ENCODE results near the gene TVP23C.

TVP23C gene

DNA sequence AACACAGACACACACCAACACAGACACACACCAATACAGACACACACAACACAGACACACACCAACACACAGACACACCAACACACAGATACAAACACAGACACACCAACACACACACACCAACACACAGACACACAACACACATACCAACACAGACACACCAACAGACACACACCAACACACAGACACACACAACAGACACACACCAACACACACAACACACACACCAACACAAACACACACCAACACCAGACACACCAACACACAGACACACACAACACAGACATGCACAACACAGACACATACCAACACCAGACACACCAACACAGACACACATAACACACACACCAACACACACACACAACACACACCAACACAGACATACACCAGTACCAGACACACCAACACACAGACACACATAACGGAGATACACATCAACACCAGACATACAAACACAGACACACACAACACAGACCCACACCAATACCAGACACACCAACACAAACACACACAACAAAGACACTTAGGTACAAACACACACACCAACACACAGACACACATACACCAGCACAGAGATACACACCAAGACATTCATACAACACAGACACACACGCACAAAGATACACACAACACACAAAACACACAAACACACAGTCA lies 98.1 kb downstream of the TVP23C start:
- Histone ChIP-seq H2BK120ac (ENCODE audit: low read depth, low read length) (no peak overlapping the region), H3K23ac (ENCODE audit: low read length in 2 of 2) (no peak overlapping the region), H3K27me3 (ENCODE audit: control insufficient read depth in 1 of 2, insufficient read depth in 1 of 2, low read length in 2 of 2) (no peaks in the 10 kb centered on the region), H2BK12ac (ENCODE audit: low read length in 2 of 2) (peak overlapping the region; percentile 29 to 33), H3K4me1 (ENCODE audit: control insufficient read depth, insufficient read depth, low read depth, low read length) (peaks cover 30% of the 10 kb centered on the region), H3K4ac (ENCODE audit: low read depth in 1 of 2, low read length in 2 of 2) (no peak overlapping the region), H3K36me3 (ENCODE audit: control insufficient read depth in 1 of 2, insufficient read depth in 2 of 2, low read depth in 1 of 2, low read length in 2 of 2) (no peaks in the 10 kb centered on the region), H3K9me3 (ENCODE audit: control insufficient read depth, low read length) (no peaks in the 10 kb centered on the region), H3K79me1 (replicated peaks; ENCODE audit: low read length, poor library complexity, severe bottlenecking) (no peaks in the 10 kb centered on the region), H2BK5ac (ENCODE audit: low read depth, low read length, poor library complexity, severe bottlenecking) (no peak overlapping the region), H3K9ac (ENCODE audit: low read length) (no peak overlapping the region), H3K4me2 (ENCODE audit: low read length, poor library complexity, severe bottlenecking) (no peak overlapping the region), H3K27ac (ENCODE audit: low read length, poor library complexity, severe bottlenecking) (no peak overlapping the region), H2AFZ (ENCODE audit: low read depth, low read length) (no peak overlapping the region), H4K91ac (ENCODE audit: low read length) (peak overlapping the region; percentile 23), H3K14ac (ENCODE audit: low read length in 2 of 2) (peak overlapping the region in 1 of 2 experiments; percentile 29), H2BK15ac (ENCODE audit: low read depth, poor library complexity, severe bottlenecking) (no peak overlapping the region), H3K18ac (ENCODE audit: low read depth in 1 of 2, low read length in 2 of 2) (peak overlapping the region in 1 of 2 experiments; percentile 2), H2AK5ac (ENCODE audit: low read length, severe bottlenecking) (no peak overlapping the region), H3K4me3 (ENCODE audit: insufficient read depth in 1 of 2, low read depth in 1 of 2, low read length in 2 of 2) (no peak overlapping the region), H4K8ac (ENCODE audit: low read length) (no peak overlapping the region)
- WGBS = 90% methylated on average over 2 of the region's 2 CpGs
- DNase-seq = no peak

DNA sequence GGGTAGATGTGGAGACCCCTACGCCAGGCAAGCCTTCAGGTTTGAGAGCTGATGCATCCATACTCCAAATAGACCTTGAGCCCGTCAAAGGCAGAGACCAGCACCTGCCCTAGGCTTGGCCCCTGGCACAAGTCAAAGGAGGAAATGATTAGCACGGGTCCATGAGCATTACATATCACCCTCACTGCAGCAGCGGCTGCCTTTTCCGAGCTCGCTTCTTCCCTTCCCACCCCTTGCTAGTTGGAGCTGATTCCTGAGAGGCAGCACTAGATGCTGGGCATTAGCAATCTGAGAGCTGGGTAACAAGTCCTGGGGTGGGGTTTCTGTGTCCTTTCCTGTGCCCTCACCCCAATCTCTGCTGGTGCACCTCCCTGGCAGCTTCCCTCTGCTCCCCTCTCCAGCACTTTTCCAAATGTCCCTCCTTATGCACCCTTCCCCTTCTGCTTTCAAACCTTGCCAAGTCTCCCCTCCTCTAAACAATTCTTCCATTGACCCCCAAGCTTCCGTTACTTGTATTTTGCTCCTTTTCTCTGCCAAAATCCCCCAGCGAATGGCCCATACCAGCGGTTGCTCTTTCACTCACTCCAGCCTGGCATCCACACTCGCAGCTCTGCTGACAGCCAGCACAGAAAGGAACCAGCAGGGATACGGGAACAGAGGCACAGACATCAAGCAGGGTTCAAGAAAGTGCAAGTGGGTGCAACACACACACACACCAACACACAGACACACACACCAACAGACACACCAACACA lies 98.9 kb downstream of the TVP23C start:
- Histone ChIP-seq H3K14ac (ENCODE audit: low read length in 2 of 2) (peak overlapping the region in 1 of 2 experiments; percentile 29), H2BK120ac (ENCODE audit: low read depth, low read length) (no peak overlapping the region), H3K36me3 (ENCODE audit: control insufficient read depth in 1 of 2, insufficient read depth in 2 of 2, low read depth in 1 of 2, low read length in 2 of 2) (no peaks in the 10 kb centered on the region), H3K27me3 (ENCODE audit: control insufficient read depth in 1 of 2, insufficient read depth in 1 of 2, low read length in 2 of 2) (no peaks in the 10 kb centered on the region), H3K4me3 (ENCODE audit: insufficient read depth in 1 of 2, low read depth in 1 of 2, low read length in 2 of 2) (no peak overlapping the region), H3K27ac (ENCODE audit: low read length, poor library complexity, severe bottlenecking) (no peak overlapping the region), H3K4me1 (ENCODE audit: control insufficient read depth, insufficient read depth, low read depth, low read length) (peaks cover 26% of the 10 kb centered on the region), H2BK12ac (ENCODE audit: low read length in 2 of 2) (peak overlapping the region in 1 of 2 experiments; percentile 33), H2BK15ac (ENCODE audit: low read depth, poor library complexity, severe bottlenecking) (no peak overlapping the region), H3K4ac (ENCODE audit: low read depth in 1 of 2, low read length in 2 of 2) (no peak overlapping the region), H3K9me3 (ENCODE audit: control insufficient read depth, low read length) (no peaks in the 10 kb centered on the region), H3K79me1 (replicated peaks; ENCODE audit: low read length, poor library complexity, severe bottlenecking) (no peaks in the 10 kb centered on the region), H4K8ac (ENCODE audit: low read length) (no peak overlapping the region), H2BK5ac (ENCODE audit: low read depth, low read length, poor library complexity, severe bottlenecking) (no peak overlapping the region), H2AK5ac (ENCODE audit: low read length, severe bottlenecking) (no peak overlapping the region), H3K4me2 (ENCODE audit: low read length, poor library complexity, severe bottlenecking) (no peak overlapping the region), H3K23ac (ENCODE audit: low read length in 2 of 2) (no peak overlapping the region), H4K91ac (ENCODE audit: low read length) (no peak overlapping the region), H2AFZ (ENCODE audit: low read depth, low read length) (no peak overlapping the region), H3K18ac (ENCODE audit: low read depth in 1 of 2, low read length in 2 of 2) (peak overlapping the region in 1 of 2 experiments; percentile 2), H3K9ac (ENCODE audit: low read length) (no peak overlapping the region)
- 87% methylated on average over 11 of the region's 11 CpGs for WGBS
- no peak for DNase-seq

DNA sequence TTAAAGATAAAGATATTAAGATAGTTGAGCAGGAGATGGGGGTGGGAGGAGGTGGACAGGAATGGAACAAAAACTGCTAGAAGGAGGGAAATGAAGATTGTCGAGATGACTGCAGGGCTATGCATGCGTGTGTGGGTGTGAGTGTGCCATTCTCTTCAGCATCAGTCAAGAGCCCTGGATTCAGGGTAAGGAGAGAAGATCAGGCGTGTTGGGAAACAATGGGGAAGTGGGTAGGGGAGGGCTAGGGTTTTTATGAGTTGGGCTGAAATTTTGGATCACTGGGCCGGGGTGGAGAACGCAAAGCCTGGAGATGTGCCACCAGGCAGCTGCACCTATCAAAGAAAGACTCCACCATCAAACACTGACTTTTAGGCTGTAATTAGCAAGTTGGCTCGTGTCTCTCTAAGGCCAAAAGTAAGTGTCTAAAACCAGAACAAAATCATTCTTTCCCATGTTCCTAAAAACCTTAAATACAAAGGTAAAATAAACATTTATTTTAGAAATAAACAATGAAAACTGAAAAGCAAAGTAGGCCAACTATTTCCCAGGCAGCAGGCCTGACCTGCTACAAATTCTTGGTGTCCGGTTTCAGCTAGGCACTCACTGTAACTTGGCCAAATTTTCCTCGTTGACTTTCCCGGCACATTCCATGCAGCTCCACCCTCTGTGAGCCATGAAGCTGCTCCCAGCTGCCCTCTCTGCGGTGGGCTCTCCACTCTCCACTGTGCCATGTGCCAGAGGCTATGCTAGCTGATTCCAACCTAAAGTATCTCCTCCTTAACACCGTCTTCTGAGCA lies 100.1 kb downstream of the TVP23C start:
- Histone ChIP-seq H2AFZ (ENCODE audit: low read depth, low read length) (no peak overlapping the region), H4K91ac (ENCODE audit: low read length) (peak overlapping the region; percentile 55), H3K27me3 (ENCODE audit: control insufficient read depth in 1 of 2, insufficient read depth in 1 of 2, low read length in 2 of 2) (no peaks in the 10 kb centered on the region), H2BK5ac (ENCODE audit: low read depth, low read length, poor library complexity, severe bottlenecking) (no peak overlapping the region), H3K79me1 (replicated peaks; ENCODE audit: low read length, poor library complexity, severe bottlenecking) (no peaks in the 10 kb centered on the region), H2BK15ac (ENCODE audit: low read depth, poor library complexity, severe bottlenecking) (no peak overlapping the region), H3K4me1 (ENCODE audit: control insufficient read depth, insufficient read depth, low read depth, low read length) (peaks cover 21% of the 10 kb centered on the region), H4K8ac (ENCODE audit: low read length) (peak overlapping the region; percentile 35), H3K23ac (ENCODE audit: low read length in 2 of 2) (no peak overlapping the region), H3K18ac (ENCODE audit: low read depth in 1 of 2, low read length in 2 of 2) (peak overlapping the region in 1 of 2 experiments; percentile 65), H3K4me3 (ENCODE audit: insufficient read depth in 1 of 2, low read depth in 1 of 2, low read length in 2 of 2) (no peak overlapping the region), H2BK12ac (ENCODE audit: low read length in 2 of 2) (peak overlapping the region; percentile 69 to 81), H3K4me2 (ENCODE audit: low read length, poor library complexity, severe bottlenecking) (no peak overlapping the region), H2AK5ac (ENCODE audit: low read length, severe bottlenecking) (peak overlapping the region; percentile 68), H2BK120ac (ENCODE audit: low read depth, low read length) (no peak overlapping the region), H3K9ac (ENCODE audit: low read length) (peak overlapping the region; percentile 31), H3K27ac (ENCODE audit: low read length, poor library complexity, severe bottlenecking) (peak overlapping the region; percentile 22), H3K14ac (ENCODE audit: low read length in 2 of 2) (peak overlapping the region in 1 of 2 experiments; percentile 44), H3K4ac (ENCODE audit: low read depth in 1 of 2, low read length in 2 of 2) (peak overlapping the region in 1 of 2 experiments; percentile 32), H3K36me3 (ENCODE audit: control insufficient read depth in 1 of 2, insufficient read depth in 2 of 2, low read depth in 1 of 2, low read length in 2 of 2) (no peaks in the 10 kb centered on the region), H3K9me3 (ENCODE audit: control insufficient read depth, low read length) (no peaks in the 10 kb centered on the region)
- DNase-seq = peak; percentile 55
- WGBS = 67% methylated on average over 9 of the region's 11 CpGs

DNA sequence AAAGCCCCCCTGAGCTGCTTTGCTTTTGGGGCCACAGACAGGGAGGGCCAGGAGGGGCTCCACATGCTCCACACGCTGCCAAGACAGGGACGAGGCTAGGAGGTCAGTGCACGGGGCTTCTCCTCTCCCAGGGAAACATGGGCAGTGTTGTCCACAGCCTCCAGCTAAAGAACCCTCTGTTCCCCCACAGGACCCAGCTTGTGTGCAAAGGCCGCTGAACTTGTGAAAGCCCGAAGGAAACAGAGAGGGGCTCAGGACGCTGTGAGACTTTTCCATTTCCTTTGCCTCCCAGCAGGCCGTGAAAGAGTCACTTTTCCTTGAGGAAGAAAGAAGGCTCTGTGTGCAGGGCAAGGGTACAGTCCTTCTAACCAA lies 105.6 kb downstream of the TVP23C start:
- peak overlapping the region; percentile 71 for H3K27ac ChIP-seq (ENCODE audit: low read length, poor library complexity, severe bottlenecking)
- 58% methylated on average over 7 of the region's 7 CpGs for WGBS

More for the DNA sequence above, 105.6 kb downstream of the TVP23C start:
- Histone ChIP-seq H3K4me1 (ENCODE audit: control insufficient read depth, insufficient read depth, low read depth, low read length) (peaks cover 13% of the 10 kb centered on the region), H2BK120ac (ENCODE audit: low read depth, low read length) (peak overlapping the region; percentile 27), H4K8ac (ENCODE audit: low read length) (peak overlapping the region; percentile 62), H4K91ac (ENCODE audit: low read length) (no peak overlapping the region), H3K79me1 (replicated peaks; ENCODE audit: low read length, poor library complexity, severe bottlenecking) (no peaks in the 10 kb centered on the region), H3K4me2 (ENCODE audit: low read length, poor library complexity, severe bottlenecking) (peak overlapping the region; percentile 35), H3K27me3 (ENCODE audit: control insufficient read depth in 1 of 2, insufficient read depth in 1 of 2, low read length in 2 of 2) (no peaks in the 10 kb centered on the region), H3K4ac (ENCODE audit: low read depth in 1 of 2, low read length in 2 of 2) (no peak overlapping the region), H2AFZ (ENCODE audit: low read depth, low read length) (no peak overlapping the region), H2BK12ac (ENCODE audit: low read length in 2 of 2) (peak overlapping the region; percentile 11 to 63), H2BK5ac (ENCODE audit: low read depth, low read length, poor library complexity, severe bottlenecking) (no peak overlapping the region), H2BK15ac (ENCODE audit: low read depth, poor library complexity, severe bottlenecking) (peak overlapping the region; percentile 19), H3K23ac (ENCODE audit: low read length in 2 of 2) (no peak overlapping the region), H3K36me3 (ENCODE audit: control insufficient read depth in 1 of 2, insufficient read depth in 2 of 2, low read depth in 1 of 2, low read length in 2 of 2) (no peaks in the 10 kb centered on the region), H3K9ac (ENCODE audit: low read length) (peak overlapping the region; percentile 82), H3K18ac (ENCODE audit: low read depth in 1 of 2, low read length in 2 of 2) (peak overlapping the region in 1 of 2 experiments; percentile 23), H3K4me3 (ENCODE audit: insufficient read depth in 1 of 2, low read depth in 1 of 2, low read length in 2 of 2) (peak overlapping the region in 1 of 2 experiments; percentile 70), H3K14ac (ENCODE audit: low read length in 2 of 2) (no peak overlapping the region), H2AK5ac (ENCODE audit: low read length, severe bottlenecking) (peak overlapping the region; percentile 41), H3K9me3 (ENCODE audit: control insufficient read depth, low read length) (peaks cover 9% of the 10 kb centered on the region)
- no peak for DNase-seq

Measured in mesenchymal stem cell (in vitro differentiated cells and primary cell).